ENCODE data around the gene ZBTB46. TPM values are rescaled to one million over a fixed set of nuclear protein-coding genes. Genes with fewer than 3 reads are reported as not detected.

The ZBTB46 gene
- total RNA-seq, 1 donor from 2014 or later = 52.2 TPM

DNA sequence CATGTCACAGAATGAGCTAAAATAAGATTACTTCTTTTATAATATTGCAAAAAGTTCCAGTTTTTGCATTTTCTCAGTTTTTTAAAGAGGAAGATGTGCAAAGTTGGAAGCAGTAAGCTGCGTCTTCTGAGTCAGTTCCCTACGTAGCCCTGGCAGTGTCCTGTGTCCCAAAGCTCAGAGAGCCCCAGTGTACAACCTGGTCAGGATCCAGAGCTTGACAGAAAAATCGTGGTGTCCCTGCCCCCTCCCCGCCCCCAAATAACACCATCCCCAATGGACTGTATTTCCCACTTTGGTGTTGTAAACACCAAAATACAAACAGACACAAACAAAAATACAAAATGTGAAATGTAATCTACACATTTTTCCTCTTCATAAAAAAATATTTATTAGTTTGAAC is 86.9 kb downstream of the ZBTB46 start:
- Histone ChIP-seq H3K9me3 (ENCODE audit: control insufficient read depth in 3 of 3, low read length in 3 of 3) (no peaks in the 10 kb centered on the region), H3K27ac (ENCODE audit: low read depth, low read length) (no peak overlapping the region), H3K4me1 (ENCODE audit: control insufficient read depth in 3 of 3, insufficient read depth in 3 of 3, low read length in 3 of 3) (peaks cover 16 to 19% (median 18%) of the 10 kb centered on the region in 3 donors), H3K4me3 (ENCODE audit: low read length in 3 of 3) (no peak overlapping the region), H3K36me3 (ENCODE audit: control insufficient read depth in 3 of 3, insufficient read depth in 3 of 3, low read length in 3 of 3) (peaks cover 8 to 13% (median 9%) of the 10 kb centered on the region in 3 donors), H3K9ac (ENCODE audit: low read depth in 1 of 3, low read length in 3 of 3) (no peak overlapping the region), H3K27me3 (ENCODE audit: control insufficient read depth in 3 of 3, insufficient read depth in 3 of 3, low read length in 3 of 3) (no peaks in the 10 kb centered on the region)

DNA sequence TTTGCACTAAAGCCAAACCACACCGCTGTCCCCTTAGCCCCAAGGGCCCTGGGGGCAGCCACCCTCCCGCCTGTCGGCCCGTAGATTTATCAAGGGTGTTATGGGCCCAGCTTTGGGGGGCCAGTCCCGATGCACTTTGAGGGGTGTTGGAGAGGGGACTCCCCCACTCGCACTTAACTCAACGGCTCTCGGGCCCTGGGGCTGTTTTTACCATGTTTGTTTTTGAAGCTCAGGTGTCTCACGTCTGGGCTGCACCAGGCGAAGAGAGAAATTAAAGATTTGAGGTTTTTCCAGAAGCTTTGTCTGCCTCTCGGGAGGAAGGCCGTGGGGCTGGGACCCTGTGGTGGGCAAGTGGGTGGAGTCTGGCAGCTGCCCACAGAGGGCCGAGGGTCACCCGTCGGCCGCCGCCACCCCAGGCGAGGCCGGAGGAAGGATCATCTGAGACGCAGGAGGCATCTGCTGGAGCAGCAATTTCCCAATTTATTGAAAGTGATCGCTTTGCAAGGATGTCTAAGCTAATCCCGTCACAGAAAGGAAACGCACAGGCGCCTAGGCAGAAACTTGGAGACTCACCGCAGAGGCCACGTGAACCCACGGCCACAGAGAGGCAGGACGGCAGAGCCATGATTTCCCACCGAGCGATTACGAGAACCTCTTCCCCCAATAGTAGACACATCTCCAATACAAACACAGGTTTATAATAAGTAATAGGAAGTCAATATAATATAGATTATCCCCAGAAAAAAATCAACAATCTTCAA is 87.7 kb downstream of the ZBTB46 start:
- Histone ChIP-seq H3K4me1 (ENCODE audit: control insufficient read depth in 3 of 3, insufficient read depth in 3 of 3, low read length in 3 of 3) (peaks cover 21 to 22% (median 22%) of the 10 kb centered on the region in 3 donors), H3K9me3 (ENCODE audit: control insufficient read depth in 3 of 3, low read length in 3 of 3) (no peaks in the 10 kb centered on the region), H3K9ac (ENCODE audit: low read depth in 1 of 3, low read length in 3 of 3) (no peak overlapping the region), H3K27ac (ENCODE audit: low read depth, low read length) (no peak overlapping the region), H3K4me3 (ENCODE audit: low read length in 3 of 3) (no peak overlapping the region), H3K36me3 (ENCODE audit: control insufficient read depth in 3 of 3, insufficient read depth in 3 of 3, low read length in 3 of 3) (peaks cover 8 to 13% (median 9%) of the 10 kb centered on the region in 3 donors), H3K27me3 (ENCODE audit: control insufficient read depth in 3 of 3, insufficient read depth in 3 of 3, low read length in 3 of 3) (no peaks in the 10 kb centered on the region)

DNA sequence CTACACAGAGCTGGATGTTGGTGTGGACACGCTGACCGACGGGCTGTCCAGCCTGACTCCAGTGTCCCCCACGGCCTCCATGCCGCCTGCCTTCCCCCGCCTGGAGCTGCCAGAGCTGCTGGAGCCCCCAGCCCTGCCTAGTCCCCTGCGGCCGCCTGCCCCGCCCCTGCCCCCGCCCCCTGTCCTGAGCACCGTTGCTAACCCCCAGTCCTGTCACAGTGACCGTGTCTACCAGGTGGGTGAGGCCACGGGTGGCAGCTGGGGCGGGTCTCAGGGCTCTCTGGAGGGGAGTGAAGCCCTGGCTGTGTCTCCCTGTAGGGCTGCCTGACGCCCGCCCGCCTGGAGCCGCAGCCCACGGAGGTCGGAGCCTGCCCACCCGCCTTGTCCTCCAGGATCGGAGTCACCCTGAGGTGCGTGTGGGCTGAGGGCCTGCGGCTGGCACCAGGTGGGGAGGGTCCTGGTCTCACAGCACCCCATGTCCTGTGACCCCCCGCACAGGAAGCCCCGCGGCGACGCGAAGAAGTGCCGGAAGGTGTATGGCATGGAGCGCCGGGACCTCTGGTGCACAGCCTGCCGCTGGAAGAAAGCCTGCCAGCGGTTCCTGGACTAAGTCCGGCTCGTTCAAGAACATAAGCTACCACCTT is 88.6 kb downstream of the ZBTB46 start:
- no peaks in the 10 kb centered on the region for H3K27me3 ChIP-seq (ENCODE audit: control insufficient read depth in 3 of 3, insufficient read depth in 3 of 3, low read length in 3 of 3)
- H3K36me3 ChIP-seq (ENCODE audit: control insufficient read depth in 3 of 3, insufficient read depth in 3 of 3, low read length in 3 of 3) = peaks cover 8 to 13% (median 9%) of the 10 kb centered on the region in 3 donors
- no peak overlapping the region for H3K4me3 ChIP-seq (ENCODE audit: low read length in 3 of 3)
- peaks cover 25 to 27% (median 26%) of the 10 kb centered on the region in 3 donors for H3K4me1 ChIP-seq (ENCODE audit: control insufficient read depth in 3 of 3, insufficient read depth in 3 of 3, low read length in 3 of 3)
- no peak overlapping the region for H3K27ac ChIP-seq (ENCODE audit: low read depth, low read length)
- no peak overlapping the region for H3K9ac ChIP-seq (ENCODE audit: low read depth in 1 of 3, low read length in 3 of 3)
- no peaks in the 10 kb centered on the region for H3K9me3 ChIP-seq (ENCODE audit: control insufficient read depth in 3 of 3, low read length in 3 of 3)

DNA sequence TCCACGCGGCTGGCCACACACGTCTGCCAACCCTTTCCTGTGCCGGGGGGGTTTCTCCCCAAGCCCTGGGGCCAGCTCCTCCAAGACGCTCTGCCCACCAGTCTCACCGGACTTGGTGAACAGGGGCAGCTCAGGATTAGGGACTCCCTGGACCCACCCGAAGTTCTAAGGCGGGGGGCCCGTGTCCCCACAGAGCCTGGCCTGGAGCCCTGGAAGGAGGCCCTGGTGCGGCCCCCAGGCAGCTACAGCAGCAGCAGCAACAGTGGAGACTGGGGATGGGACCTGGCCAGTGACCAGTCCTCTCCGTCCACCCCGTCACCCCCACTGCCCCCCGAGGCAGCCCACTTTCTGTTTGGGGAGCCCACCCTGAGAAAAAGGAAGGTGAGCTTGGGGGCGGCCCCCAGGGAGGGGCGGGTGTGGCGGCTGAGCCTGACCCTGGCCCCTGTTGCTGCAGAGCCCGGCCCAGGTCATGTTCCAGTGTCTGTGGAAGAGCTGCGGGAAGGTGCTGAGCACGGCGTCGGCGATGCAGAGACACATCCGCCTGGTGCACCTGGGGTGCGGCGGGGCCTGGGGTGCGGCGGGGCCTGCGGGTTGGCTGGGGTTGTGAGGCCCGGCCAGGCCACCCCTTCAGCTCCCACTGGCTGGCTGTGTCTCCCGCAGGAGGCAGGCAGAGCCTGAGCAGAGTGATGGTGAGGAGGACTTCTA is 89.2 kb downstream of the ZBTB46 start:
- no peaks in the 10 kb centered on the region for H3K27me3 ChIP-seq (ENCODE audit: control insufficient read depth in 3 of 3, insufficient read depth in 3 of 3, low read length in 3 of 3)
- H3K4me1 ChIP-seq (ENCODE audit: control insufficient read depth in 3 of 3, insufficient read depth in 3 of 3, low read length in 3 of 3) = peaks cover 25 to 28% (median 27%) of the 10 kb centered on the region in 3 donors
- H3K9me3 ChIP-seq (ENCODE audit: control insufficient read depth in 3 of 3, low read length in 3 of 3) = no peaks in the 10 kb centered on the region
- peak overlapping the region; percentile 76 to 94 (median 86) for H3K9ac ChIP-seq (ENCODE audit: low read depth in 1 of 3, low read length in 3 of 3)
- H3K27ac ChIP-seq (ENCODE audit: low read depth, low read length) = peak overlapping the region; percentile 86
- peak overlapping the region; percentile 71 to 77 (median 74) for H3K4me3 ChIP-seq (ENCODE audit: low read length in 3 of 3)
- peaks cover 8 to 13% (median 9%) of the 10 kb centered on the region in 3 donors for H3K36me3 ChIP-seq (ENCODE audit: control insufficient read depth in 3 of 3, insufficient read depth in 3 of 3, low read length in 3 of 3)

DNA sequence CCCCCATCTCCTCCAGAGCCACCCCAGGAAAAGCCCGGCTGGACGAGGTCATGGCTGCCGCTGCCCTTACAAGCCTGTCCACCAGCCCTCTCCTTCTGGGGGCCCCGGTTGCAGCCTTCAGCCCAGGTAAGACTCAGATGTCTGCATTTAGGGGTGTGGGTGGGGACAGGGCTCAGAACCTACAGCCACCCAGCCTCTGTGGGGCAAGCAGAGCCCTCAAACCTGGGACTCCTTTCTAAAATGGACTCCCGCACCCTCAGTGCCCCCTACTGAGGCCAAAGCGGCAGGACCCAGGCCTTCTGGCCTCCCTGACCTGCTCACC is 89.7 kb downstream of the ZBTB46 start:
- H3K27ac ChIP-seq (ENCODE audit: low read depth, low read length) = peak overlapping the region; percentile 86
- H3K4me3 ChIP-seq (ENCODE audit: low read length in 3 of 3) = peak overlapping the region; percentile 71 to 77 (median 74)
- H3K9ac ChIP-seq (ENCODE audit: low read depth in 1 of 3, low read length in 3 of 3) = peak overlapping the region; percentile 76 to 94 (median 86)
- H3K4me1 ChIP-seq (ENCODE audit: control insufficient read depth in 3 of 3, insufficient read depth in 3 of 3, low read length in 3 of 3) = peaks cover 25 to 28% (median 27%) of the 10 kb centered on the region in 3 donors
- no peaks in the 10 kb centered on the region for H3K27me3 ChIP-seq (ENCODE audit: control insufficient read depth in 3 of 3, insufficient read depth in 3 of 3, low read length in 3 of 3)
- no peaks in the 10 kb centered on the region for H3K9me3 ChIP-seq (ENCODE audit: control insufficient read depth in 3 of 3, low read length in 3 of 3)
- peaks cover 8 to 13% (median 9%) of the 10 kb centered on the region in 3 donors for H3K36me3 ChIP-seq (ENCODE audit: control insufficient read depth in 3 of 3, insufficient read depth in 3 of 3, low read length in 3 of 3)

DNA sequence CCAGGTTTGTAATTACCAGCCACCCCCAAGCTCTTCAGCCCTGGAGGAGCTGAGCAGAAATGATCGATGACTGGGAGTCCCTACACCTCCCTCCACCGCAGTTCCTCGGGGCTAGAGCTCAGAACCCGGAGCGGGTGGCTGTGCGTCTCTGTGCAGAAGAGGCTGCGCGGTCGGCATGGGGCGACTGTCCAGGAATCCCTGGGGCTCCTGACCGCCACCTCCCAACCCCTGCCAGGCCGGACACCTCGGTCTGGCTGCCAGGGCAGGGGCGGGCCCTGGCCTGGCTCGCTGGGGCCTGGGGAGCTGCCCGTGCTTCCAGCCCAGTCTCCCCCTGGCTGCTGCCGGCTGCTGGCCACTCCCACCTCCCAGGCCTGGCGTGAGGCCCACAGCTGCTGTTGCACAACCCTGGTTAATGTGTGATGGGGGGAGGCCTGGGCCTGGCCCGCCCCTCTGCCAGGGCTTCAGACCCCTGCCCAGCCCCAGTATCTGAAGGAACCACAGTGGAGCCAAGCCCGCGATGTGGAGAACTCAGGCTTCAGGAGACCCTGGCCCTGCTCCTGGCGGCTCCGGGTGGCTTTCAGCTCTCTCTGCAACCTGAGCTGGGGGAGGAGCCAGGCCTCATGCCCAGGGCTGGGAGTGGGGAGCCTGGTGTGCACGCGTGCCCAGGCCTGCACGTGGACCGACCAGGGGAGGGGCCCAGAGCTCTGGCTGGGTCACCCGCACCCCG is 90.3 kb downstream of the ZBTB46 start:
- Histone ChIP-seq H3K4me1 (ENCODE audit: control insufficient read depth in 3 of 3, insufficient read depth in 3 of 3, low read length in 3 of 3) (peaks cover 25 to 28% (median 27%) of the 10 kb centered on the region in 3 donors), H3K36me3 (ENCODE audit: control insufficient read depth in 3 of 3, insufficient read depth in 3 of 3, low read length in 3 of 3) (peaks cover 8 to 16% (median 9%) of the 10 kb centered on the region in 3 donors), H3K4me3 (ENCODE audit: low read length in 3 of 3) (peak overlapping the region; percentile 71 to 77 (median 74)), H3K27ac (ENCODE audit: low read depth, low read length) (peak overlapping the region; percentile 86), H3K27me3 (ENCODE audit: control insufficient read depth in 3 of 3, insufficient read depth in 3 of 3, low read length in 3 of 3) (no peaks in the 10 kb centered on the region), H3K9me3 (ENCODE audit: control insufficient read depth in 3 of 3, low read length in 3 of 3) (no peaks in the 10 kb centered on the region), H3K9ac (ENCODE audit: low read depth in 1 of 3, low read length in 3 of 3) (peak overlapping the region; percentile 76 to 94 (median 86))

DNA sequence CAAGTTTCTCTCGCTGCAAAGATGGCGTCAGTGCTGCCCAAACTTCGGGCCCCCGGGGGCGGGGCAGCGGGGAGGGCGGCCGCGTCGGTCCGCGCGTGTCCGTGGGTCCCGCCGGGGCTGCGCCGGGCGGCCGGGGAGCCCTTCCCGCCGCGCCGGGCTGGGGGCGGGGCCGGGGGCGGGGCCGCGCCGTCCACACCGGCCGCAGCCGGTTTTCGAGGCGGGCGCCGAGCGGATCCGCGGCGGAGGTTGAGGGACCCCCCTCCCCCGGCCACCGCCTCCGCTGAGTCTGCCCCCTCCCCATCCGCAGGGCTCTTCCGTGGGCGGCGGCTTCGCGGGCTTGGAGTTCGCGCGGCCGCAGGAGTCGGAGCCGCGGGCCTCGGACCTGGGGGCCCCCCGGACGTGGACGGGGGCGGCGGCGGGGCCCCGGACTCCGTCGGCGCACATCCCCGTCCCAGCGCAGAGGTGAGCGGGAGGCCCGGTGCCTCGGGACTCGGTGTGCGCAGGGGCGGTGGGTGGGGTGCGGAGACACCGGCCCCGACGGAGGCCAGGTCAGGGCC is 90.9 kb downstream of the ZBTB46 start:
- Histone ChIP-seq H3K4me3 (ENCODE audit: low read length in 3 of 3) (peak overlapping the region; percentile 71 to 77 (median 74)), H3K27me3 (ENCODE audit: control insufficient read depth in 3 of 3, insufficient read depth in 3 of 3, low read length in 3 of 3) (no peaks in the 10 kb centered on the region), H3K27ac (ENCODE audit: low read depth, low read length) (peak overlapping the region; percentile 86), H3K9me3 (ENCODE audit: control insufficient read depth in 3 of 3, low read length in 3 of 3) (no peaks in the 10 kb centered on the region), H3K9ac (ENCODE audit: low read depth in 1 of 3, low read length in 3 of 3) (peak overlapping the region; percentile 62 to 94 (median 74)), H3K4me1 (ENCODE audit: control insufficient read depth in 3 of 3, insufficient read depth in 3 of 3, low read length in 3 of 3) (peaks cover 25 to 28% (median 27%) of the 10 kb centered on the region in 3 donors), H3K36me3 (ENCODE audit: control insufficient read depth in 3 of 3, insufficient read depth in 3 of 3, low read length in 3 of 3) (peaks cover 12 to 22% (median 13%) of the 10 kb centered on the region in 3 donors)

DNA sequence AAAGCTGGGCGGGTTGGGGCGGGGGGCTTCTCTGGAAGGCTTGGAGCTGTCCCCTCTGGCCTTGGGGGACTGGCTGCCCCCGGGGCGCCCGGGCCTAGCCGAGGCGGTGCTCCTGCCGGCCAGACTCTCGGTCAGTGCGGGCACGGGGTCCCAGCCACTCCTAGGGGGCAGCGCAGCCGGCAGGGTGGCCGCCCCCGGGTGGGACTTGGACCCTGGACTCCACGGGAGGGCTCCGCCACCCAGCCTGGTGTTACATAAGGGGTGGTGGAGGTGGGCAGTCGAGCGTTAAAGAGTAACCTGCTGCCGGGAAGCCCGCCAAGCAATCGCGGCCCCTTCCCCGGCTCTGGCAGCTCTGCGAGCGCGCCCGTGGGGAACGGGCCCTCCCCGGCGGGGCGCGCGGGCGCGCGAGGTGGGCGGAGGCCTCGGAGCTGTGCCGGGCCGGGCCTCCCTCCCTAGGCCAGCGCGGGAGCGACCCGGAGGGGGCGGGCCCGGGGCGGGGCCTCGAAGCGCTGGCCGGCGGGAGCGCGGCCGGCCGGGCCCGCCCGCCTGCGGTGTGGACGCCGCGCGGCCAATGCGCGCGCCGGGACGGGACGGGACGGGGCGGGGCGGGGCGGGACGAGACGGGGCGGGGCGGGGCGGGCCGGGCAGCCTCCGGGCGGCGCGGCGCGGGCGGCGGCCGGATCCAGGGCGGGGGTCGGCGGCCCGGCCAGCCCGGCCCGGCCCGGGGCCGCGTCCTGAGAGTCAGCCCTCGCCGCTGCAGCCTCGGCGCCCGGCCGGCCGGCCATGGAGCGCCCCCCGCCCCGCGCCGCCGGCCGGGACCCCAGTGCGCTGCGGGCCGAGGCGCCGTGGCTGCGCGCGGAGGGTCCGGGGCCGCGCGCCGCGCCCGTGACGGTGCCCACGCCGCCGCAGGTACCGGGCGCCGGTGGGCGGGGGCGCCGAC is 91.7 kb downstream of the ZBTB46 start, which contains the start of gene SLC2A4RG:
Gene SLC2A4RG, plus strand, starts transcription at position 647 of the 940 bp plus-strand sequence. Its CDS starts 137 bp downstream, at position 784.
- peaks cover 18 to 26% (median 18%) of the 10 kb centered on the region in 3 donors for H3K36me3 ChIP-seq (ENCODE audit: control insufficient read depth in 3 of 3, insufficient read depth in 3 of 3, low read length in 3 of 3)
- H3K4me1 ChIP-seq (ENCODE audit: control insufficient read depth in 3 of 3, insufficient read depth in 3 of 3, low read length in 3 of 3) = peaks cover 25 to 28% (median 27%) of the 10 kb centered on the region in 3 donors
- H3K27me3 ChIP-seq (ENCODE audit: control insufficient read depth in 3 of 3, insufficient read depth in 3 of 3, low read length in 3 of 3) = no peaks in the 10 kb centered on the region
- no peaks in the 10 kb centered on the region for H3K9me3 ChIP-seq (ENCODE audit: control insufficient read depth in 3 of 3, low read length in 3 of 3)
- H3K4me3 ChIP-seq (ENCODE audit: low read length in 3 of 3) = peak within 1 kb of the TSS; percentile 71 to 77 (median 77)
- peak within 1 kb of the TSS; percentile 97 for H3K27ac ChIP-seq (ENCODE audit: low read depth, low read length)
- peak within 1 kb of the TSS; percentile 74 to 94 (median 94) for H3K9ac ChIP-seq (ENCODE audit: low read depth in 1 of 3, low read length in 3 of 3)
